Keratinocyte (primary cell): ENCODE measurements around the gene PITPNC1. TPM values are rescaled to one million over a fixed set of nuclear protein-coding genes. Genes with fewer than 3 reads are reported as not detected.
"Not testable (repeated sequence)": the region's sequence is repeated elsewhere in the genome, so short reads cannot be mapped to it uniquely, and the experiment has no call there.

ENCODE experiments used
- DNase-seq: peaks from one replicate; pipeline ENCODE4 v3.0.0-alpha.2; 2011; ENCODE audit warnings: low read depth, missing footprints, low spot score
- FAIRE-seq: peaks from 2 replicates; lab custom pipeline; 2011; peaks lifted over from hg19 to GRCh38; lab: Jason Lieb, UNC
- H2AFZ ChIP-seq: 2 replicates; pipeline ENCODE4 v1.6.0; 2012; ENCODE audit warnings: low read length, control low read depth, inconsistent platforms; ENCODE audit not compliant: control insufficient read depth
- H3K27ac ChIP-seq: 2 replicates; pipeline ENCODE4 v1.5.1; 2011; ENCODE audit warnings: low read length; ENCODE audit not compliant: control insufficient read depth, insufficient read depth
- H3K27me3 ChIP-seq: 3 replicates; pipeline ENCODE4 v1.6.0; 2011; ENCODE audit warnings: low read length; ENCODE audit not compliant: control insufficient read depth, insufficient read depth; ENCODE audit errors: extremely low read depth
- H3K36me3 ChIP-seq, 2 experiments: 2 replicates in 1 of 2; 3 replicates in 1 of 2; pipeline ENCODE4 v1.5.1; 2011; ENCODE audit warnings: low read length in 2 of 2, mild to moderate bottlenecking in 1 of 2; ENCODE audit not compliant: control insufficient read depth in 2 of 2, insufficient read depth in 2 of 2; ENCODE audit errors: extremely low read depth in 1 of 2
- H3K4me1 ChIP-seq: 3 replicates; pipeline ENCODE4 v1.5.1; 2011; ENCODE audit warnings: low read length; ENCODE audit not compliant: control insufficient read depth, insufficient read depth; ENCODE audit errors: extremely low read depth
- H3K4me2 ChIP-seq: 3 replicates; pipeline ENCODE4 v1.6.0; 2011; ENCODE audit warnings: low read depth, low read length; ENCODE audit not compliant: control insufficient read depth, insufficient read depth; ENCODE audit errors: extremely low read depth
- H3K4me3 ChIP-seq, 3 experiments: fragments of 200-600 bp in 1 of 3; sonication (generic) in 1 of 3; 2 replicates in 2 of 3; 3 replicates in 1 of 3; pipeline ENCODE4 v1.5.1; 2011 to 2016; ENCODE audit warnings: low read length in 3 of 3, mild to moderate bottlenecking in 3 of 3, control low read depth in 2 of 3, inconsistent platforms in 1 of 3, low read depth in 1 of 3, mixed read lengths in 1 of 3, mixed run types in 1 of 3, moderate library complexity in 1 of 3; ENCODE audit not compliant: control insufficient read depth in 2 of 3, insufficient read depth in 2 of 3; ENCODE audit errors: extremely low read depth in 1 of 3
- H3K79me2 ChIP-seq: 2 replicates; pipeline ENCODE4 v1.6.0; 2012; ENCODE audit warnings: low read length; ENCODE audit not compliant: control insufficient read depth, insufficient read depth
- H3K9ac ChIP-seq: 3 replicates; pipeline ENCODE4 v1.6.0; 2011; ENCODE audit warnings: low read length; ENCODE audit not compliant: control insufficient read depth, insufficient read depth; ENCODE audit errors: extremely low read depth
- H3K9me1 ChIP-seq: 3 replicates; pipeline ENCODE4 v1.6.0; 2011; ENCODE audit warnings: low read length; ENCODE audit not compliant: control insufficient read depth, insufficient read depth; ENCODE audit errors: extremely low read depth
- H3K9me3 ChIP-seq: 2 replicates; pipeline ENCODE4 v1.5.1; 2012; ENCODE audit warnings: low read depth, low read length; ENCODE audit not compliant: control insufficient read depth
- H4K20me1 ChIP-seq: 3 replicates; pipeline ENCODE4 v1.6.0; 2011; ENCODE audit warnings: low read length; ENCODE audit not compliant: control insufficient read depth, insufficient read depth; ENCODE audit errors: extremely low read depth
- CTCF ChIP-seq, 3 experiments: IDR thresholded peaks in 1 of 3; conservative IDR thresholded peaks in 1 of 3; optimal IDR thresholded peaks in 1 of 3; 2 replicates in 2 of 3; 3 replicates in 1 of 3; pipeline versions ENCODE3 to v1.5.1; 2011; ENCODE audit warnings: low read length in 3 of 3, mild to moderate bottlenecking in 3 of 3, moderate library complexity in 2 of 3, control low read depth in 1 of 3, inconsistent platforms in 1 of 3; ENCODE audit not compliant: insufficient read depth in 2 of 3; ENCODE audit errors: extremely low read depth in 1 of 3
- EZH2 ChIP-seq: IDR thresholded peaks from one replicate; pipeline ENCODE4 v1.6.1; 2012; ENCODE audit warnings: inconsistent platforms, mild to moderate bottlenecking, low read length, moderate library complexity
- dilution Hi-C: fragments of 300-500 bp; cut with MboI; formaldehyde crosslinking; loops from one replicate; pipeline ENCODE4 v1.7.0; 2020; ENCODE audit warnings: low sequenced_read_pairs; ENCODE audit not compliant: extremely low pct_ligation_motif_present
- polyA plus RNA-seq, 5 experiments: library from polyadenylated mRNA; depleted of rRNA in 3 of 5; stranded (reverse) in 3 of 5; stranded (forward) in 1 of 5; unstranded in 1 of 5; fragments of >200 nt; gene quantifications; 1 replicate in 1 of 5; 2 replicates in 3 of 5; 3 replicates in 1 of 5; pipeline versions ENCODE4 v1.2.1 to v1.2.3, GENCODE V29; 2011 to 2012; ENCODE audit warnings: missing spikeins in 2 of 5, low read depth in 1 of 5, low replicate concordance in 1 of 5

PITPNC1 gene
- polyA plus RNA-seq, 1 donor (not counting 4 experiments of a cell fraction or from before 2014, with no cell fraction given): 24.8 TPM

- no peak for FAIRE-seq
- dilution Hi-C loops: no loop called here
- peak in 1 of 3 experiments; percentile 50 for TF ChIP-seq CTCF (optimal IDR thresholded peaks at IDR 0.05 in 1 of 3, IDR thresholded peaks at IDR 0.05 in 1 of 3, conservative IDR thresholded peaks at IDR 0.05 in 1 of 3; ENCODE audit: extremely low read depth in 1 of 3, insufficient read depth in 2 of 3, low read length in 3 of 3)
- TF ChIP-seq EZH2: no peak
Observed at GRCh38 chr17:67628580-67629013, 251.5 kb downstream of the PITPNC1 start.

GRCh38 chr17:67629971-67630320 is 252.9 kb downstream of the PITPNC1 start:
- Histone ChIP-seq H3K36me3 (peaks cover 3 to 4% of the 10 kb centered on the region in 2 experiments), H3K79me2 (no peaks in the 10 kb centered on the region), H3K4me2 (no peak overlapping the region), H3K27ac (no peak overlapping the region), H3K4me3 (no peak overlapping the region), H3K27me3 (no peaks in the 10 kb centered on the region), H3K4me1 (no peaks in the 10 kb centered on the region), H2AFZ (no peak overlapping the region), H3K9me3 (no peaks in the 10 kb centered on the region), H3K9me1 (no peaks in the 10 kb centered on the region), H3K9ac (no peak overlapping the region), H4K20me1 (no peaks in the 10 kb centered on the region)
- dilution Hi-C loops: no loop called here
- TF ChIP-seq EZH2: no peak
- TF ChIP-seq CTCF (optimal IDR thresholded peaks at IDR 0.05 in 1 of 3, IDR thresholded peaks at IDR 0.05 in 1 of 3, conservative IDR thresholded peaks at IDR 0.05 in 1 of 3; ENCODE audit: extremely low read depth in 1 of 3, insufficient read depth in 2 of 3, low read length in 3 of 3): peak; percentile 15 to 54 (median 52)
- DNase-seq (no peak), FAIRE-seq (no peak)

More at GRCh38 chr17:67628580-67629013, 251.5 kb downstream of the PITPNC1 start:
- Histone ChIP-seq H3K4me3 (no peak overlapping the region), H3K27me3 (no peaks in the 10 kb centered on the region), H3K9me3 (no peaks in the 10 kb centered on the region), H3K36me3 (peaks cover 2 to 4% of the 10 kb centered on the region in 2 experiments), H3K4me2 (no peak overlapping the region), H3K9me1 (no peaks in the 10 kb centered on the region), H3K79me2 (no peaks in the 10 kb centered on the region), H3K4me1 (no peaks in the 10 kb centered on the region), H2AFZ (no peak overlapping the region), H4K20me1 (no peaks in the 10 kb centered on the region), H3K9ac (no peak overlapping the region), H3K27ac (no peak overlapping the region)
- DNase-seq: no peak

- H3K27ac ChIP-seq, FAIRE-seq, H3K4me2 ChIP-seq, H3K9me3 ChIP-seq, H4K20me1 ChIP-seq, H3K4me3 ChIP-seq, H3K27me3 ChIP-seq, DNase-seq, dilution Hi-C loops, H3K79me2 ChIP-seq, H3K9ac ChIP-seq, H3K36me3 ChIP-seq, H2AFZ ChIP-seq, H3K4me1 ChIP-seq, H3K9me1 ChIP-seq: not testable (repeated sequence)
Observed at GRCh38 chr17:67630836-67631235, 253.8 kb downstream of the PITPNC1 start.
